Measurements from ENCODE around the gene GRIN3A.
"Not testable (repeated sequence)": the region's sequence is repeated elsewhere in the genome, so short reads cannot be mapped to it uniquely, and the experiment has no call there.

Gene GRIN3A

GRCh38 chr9:101738566-101739183, at the start of gene GRIN3A:
Gene GRIN3A (minus strand): TSS chr9:101738647. CDS start chr9:101737979, 668 bp downstream.
- DNase-seq: no peak

GRCh38 chr9:101787891-101788290, 49.4 kb upstream of the GRIN3A start:
- no peak for DNase-seq

- DNase-seq: no peak
These were observed 39.9 kb upstream of the GRIN3A start for GRCh38 chr9:101778332-101778731.

- DNase-seq: no peak
These were observed 26.0 kb upstream of the GRIN3A start for GRCh38 chr9:101764472-101764871.

GRCh38 chr9:101758304-101758930, 20.0 kb upstream of the GRIN3A start:
- no peak for DNase-seq

- no peak for DNase-seq
These were observed 15.3 kb upstream of the GRIN3A start for GRCh38 chr9:101753716-101754115.

GRCh38 chr9:101751895-101752294, 13.4 kb upstream of the GRIN3A start:
- no peak for DNase-seq

GRCh38 chr9:101739311-101739710, 864 bp upstream of the GRIN3A start:
- no peak for DNase-seq

GRCh38 chr9:101737705-101738565, 512 bp downstream of the GRIN3A start:
- DNase-seq: no peak

- DNase-seq: no peak
These were observed 1.2 kb downstream of the GRIN3A start for GRCh38 chr9:101737165-101737704.

GRCh38 chr9:101736717-101737116, 1.7 kb downstream of the GRIN3A start:
- no peak for DNase-seq

GRCh38 chr9:101731429-101731828, 7.0 kb downstream of the GRIN3A start:
- DNase-seq: no peak

GRCh38 chr9:101727612-101728524, 10.6 kb downstream of the GRIN3A start:
- peak; percentile 6 for DNase-seq

GRCh38 chr9:101724271-101724670, 14.2 kb downstream of the GRIN3A start:
- not testable (repeated sequence) for DNase-seq

GRCh38 chr9:101718192-101718591, 20.3 kb downstream of the GRIN3A start:
- DNase-seq: no peak

- DNase-seq: no peak
These were observed 21.8 kb downstream of the GRIN3A start for GRCh38 chr9:101716629-101717028.

GRCh38 chr9:101711330-101711941, 27.0 kb downstream of the GRIN3A start:
- no peak for DNase-seq

GRCh38 chr9:101708855-101709254, 29.6 kb downstream of the GRIN3A start:
- DNase-seq: no peak

GRCh38 chr9:101707721-101708120, 30.7 kb downstream of the GRIN3A start:
- no peak for DNase-seq

GRCh38 chr9:101706997-101707396, 31.4 kb downstream of the GRIN3A start:
- no peak for DNase-seq

GRCh38 chr9:101706261-101706798, 32.1 kb downstream of the GRIN3A start:
- DNase-seq: no peak

All from CD4-positive, alpha-beta T cell treated with Interleukin-4 for 4 hours (primary cell).